AG08395 (cell line): ENCODE results near the gene PTF1A.

ENCODE experiments used
- DNase-seq: peaks from one replicate; pipeline ENCODE4 v3.0.0; 2012; ENCODE audit warnings: mixed read lengths, low spot score

PTF1A gene

GRCh38 chr10:23186697-23187096, 5.4 kb upstream of the PTF1A start:
- DNase-seq, result no peak

- DNase-seq, result no peak
Observed at GRCh38 chr10:23187155-23187554, 5.0 kb upstream of the PTF1A start.

GRCh38 chr10:23189024-23189423, 3.1 kb upstream of the PTF1A start:
- no peak for DNase-seq

- DNase-seq, result no peak
Observed at GRCh38 chr10:23190872-23191763, 994 bp upstream of the PTF1A start.

- DNase-seq, result no peak
Observed at GRCh38 chr10:23192712-23193434, 761 bp downstream of the PTF1A start.

- no peak for DNase-seq
Observed at GRCh38 chr10:23193435-23194074, 1.4 kb downstream of the PTF1A start.

GRCh38 chr10:23194471-23194965, 2.4 kb downstream of the PTF1A start:
- no peak for DNase-seq

GRCh38 chr10:23194966-23195845, 3.1 kb downstream of the PTF1A start:
- DNase-seq, result no peak

GRCh38 chr10:23195846-23196600, 3.9 kb downstream of the PTF1A start:
- no peak for DNase-seq

- no peak for DNase-seq
Observed at GRCh38 chr10:23196915-23197314, 4.8 kb downstream of the PTF1A start.

GRCh38 chr10:23197416-23197861, 5.3 kb downstream of the PTF1A start:
- DNase-seq, result no peak

GRCh38 chr10:23198610-23198939, 6.5 kb downstream of the PTF1A start:
- no peak for DNase-seq

- no peak for DNase-seq
Observed at GRCh38 chr10:23198940-23199767, 7.0 kb downstream of the PTF1A start.

GRCh38 chr10:23199768-23200511, 7.8 kb downstream of the PTF1A start:
- no peak for DNase-seq

GRCh38 chr10:23200586-23200985, 8.5 kb downstream of the PTF1A start:
- DNase-seq, result no peak

GRCh38 chr10:23200997-23201652, 9.0 kb downstream of the PTF1A start:
- DNase-seq, result no peak

- DNase-seq, result no peak
Observed at GRCh38 chr10:23201837-23202236, 9.7 kb downstream of the PTF1A start.

GRCh38 chr10:23202779-23203178, 10.7 kb downstream of the PTF1A start:
- no peak for DNase-seq
